ENCODE measurements around the gene FBRSL1.

FBRSL1 gene

GRCh38 chr12:132546647-132547046 lies 56.7 kb downstream of the FBRSL1 start:
- no peak for TF ChIP-seq CTCF (IDR thresholded peaks at IDR 0.05; ENCODE audit: control insufficient read depth, insufficient read depth, low read depth, low read length, missing control alignments)
- no peak overlapping the region for H3K4me3 ChIP-seq (ENCODE audit: control insufficient read depth, low read depth, low read length)

GRCh38 chr12:132547205-132547740 lies 57.3 kb downstream of the FBRSL1 start:
- no peak overlapping the region for H3K4me3 ChIP-seq (ENCODE audit: control insufficient read depth, low read depth, low read length)
- no peak for DNase-seq (ENCODE audit: low read depth)
- TF ChIP-seq CTCF (IDR thresholded peaks at IDR 0.05; ENCODE audit: control insufficient read depth, insufficient read depth, low read depth, low read length, missing control alignments) = no peak

More at GRCh38 chr12:132546647-132547046, 56.7 kb downstream of the FBRSL1 start:
- no peak for DNase-seq (ENCODE audit: low read depth)

GRCh38 chr12:132548430-132549058 lies 58.6 kb downstream of the FBRSL1 start:
- TF ChIP-seq CTCF (IDR thresholded peaks at IDR 0.05; ENCODE audit: control insufficient read depth, insufficient read depth, low read depth, low read length, missing control alignments) = no peak
- no peak for DNase-seq (ENCODE audit: low read depth)
- no peak overlapping the region for H3K4me3 ChIP-seq (ENCODE audit: control insufficient read depth, low read depth, low read length)

DNA sequence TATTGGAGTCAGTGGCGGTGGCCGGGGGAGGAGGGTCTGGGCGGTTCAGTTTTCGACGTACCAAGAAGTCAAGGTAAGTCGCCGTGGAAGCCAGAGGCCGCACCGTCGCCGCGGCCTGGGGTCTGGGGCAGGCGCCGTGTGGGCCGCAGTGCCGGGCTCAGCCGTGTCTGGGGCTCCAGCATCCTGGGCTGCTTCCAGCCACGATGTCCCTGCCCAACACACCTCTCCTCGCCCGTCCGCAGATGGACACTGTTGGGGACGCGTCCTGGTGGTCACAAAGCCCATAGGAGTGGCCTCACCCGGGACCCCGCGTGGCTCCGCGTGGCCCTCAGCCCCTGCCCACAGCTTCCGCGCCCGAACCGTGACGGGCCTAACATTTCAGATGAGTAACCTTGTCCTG lies 59.1 kb downstream of the FBRSL1 start:
- no peak for TF ChIP-seq CTCF (IDR thresholded peaks at IDR 0.05; ENCODE audit: control insufficient read depth, insufficient read depth, low read depth, low read length, missing control alignments)
- no peak for DNase-seq (ENCODE audit: low read depth)
- H3K4me3 ChIP-seq (ENCODE audit: control insufficient read depth, low read depth, low read length) = no peak overlapping the region

- no peak for DNase-seq (ENCODE audit: low read depth)
- no peak for TF ChIP-seq CTCF (IDR thresholded peaks at IDR 0.05; ENCODE audit: control insufficient read depth, insufficient read depth, low read depth, low read length, missing control alignments)
- no peak overlapping the region for H3K4me3 ChIP-seq (ENCODE audit: control insufficient read depth, low read depth, low read length)
These were observed 60.3 kb downstream of the FBRSL1 start for GRCh38 chr12:132550014-132550802.

DNA sequence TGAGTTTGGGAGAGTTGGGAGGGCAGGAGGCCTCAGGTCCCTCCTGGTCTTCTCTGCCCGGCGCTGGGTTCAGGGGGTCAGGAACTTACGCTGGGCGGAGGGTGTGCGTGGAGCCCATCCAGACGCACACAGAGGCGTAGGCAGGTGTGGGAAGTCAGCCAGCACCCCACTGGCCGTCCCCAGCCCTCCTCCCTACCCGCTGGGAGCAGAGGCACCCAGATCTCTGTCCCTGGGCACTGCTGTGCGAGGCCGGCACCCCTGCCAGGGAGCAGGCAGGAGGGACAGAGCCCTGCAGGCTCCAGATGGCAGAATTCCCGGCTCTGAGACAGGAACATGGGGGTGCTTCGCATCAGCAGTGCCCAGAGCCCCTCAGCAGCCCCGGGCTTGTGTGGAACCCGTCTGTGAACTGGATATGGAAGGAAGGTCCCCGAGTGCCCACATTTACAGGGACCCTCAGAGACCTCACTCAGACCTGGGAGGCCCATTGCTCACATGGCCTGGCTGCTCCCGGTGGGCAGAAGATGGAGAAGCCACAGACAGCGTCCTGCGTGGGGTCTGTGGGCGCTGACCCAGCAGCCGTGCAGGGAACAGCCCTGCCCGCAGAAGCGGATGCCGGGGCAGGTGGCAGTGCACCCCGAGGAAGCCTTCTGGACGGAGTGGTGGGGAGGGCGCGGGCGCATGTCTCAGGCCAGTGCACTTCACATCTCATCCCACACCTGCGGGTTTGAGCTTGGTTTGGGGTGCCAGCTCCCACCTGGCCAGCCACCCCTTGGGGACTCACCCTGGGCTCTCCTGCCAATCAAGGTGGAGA lies 61.1 kb downstream of the FBRSL1 start:
- no peak overlapping the region for H3K4me3 ChIP-seq (ENCODE audit: control insufficient read depth, low read depth, low read length)

More for the DNA sequence above, 61.1 kb downstream of the FBRSL1 start:
- TF ChIP-seq CTCF (IDR thresholded peaks at IDR 0.05; ENCODE audit: control insufficient read depth, insufficient read depth, low read depth, low read length, missing control alignments) = no peak
- DNase-seq (ENCODE audit: low read depth) = no peak
